Activated CD4-positive, alpha-beta T cell treated with anti-CD3 and anti-CD28 coated beads, Interleukin-2, amount 50 U/mL, for 16 hours (primary cell): ENCODE data around the gene LRRTM3.

ENCODE experiments used
- DNase-seq: peaks from one replicate; pipeline ENCODE4 v3.0.0-alpha.2; 2020

LRRTM3 gene

GRCh38 chr10:67141300-67141699, 215.5 kb downstream of the LRRTM3 start:
- DNase-seq, result no peak

GRCh38 chr10:67144530-67144929, 218.7 kb downstream of the LRRTM3 start:
- DNase-seq, result no peak
